ENCODE measurements around the gene AKAP11.

GRCh38 chr13:42331009-42331408 is 59.1 kb downstream of the AKAP11 start:
- TF ChIP-seq CTCF (IDR thresholded peaks at IDR 0.05; ENCODE audit: control extremely low read depth in 1 of 3, insufficient read depth in 1 of 3, low read depth in 1 of 3, low read length in 3 of 3) (no peak), ZNF274 (IDR thresholded peaks at IDR 0.05; ENCODE audit: borderline replicate concordance, extremely low read depth, low read length) (no peak), BCL11A (IDR thresholded peaks at IDR 0.05; ENCODE audit: low read depth in 2 of 2, low read length in 2 of 2) (no peak), POLR2AphosphoS5 (IDR thresholded peaks at IDR 0.05; ENCODE audit: low read depth, low read length) (no peak), EZH2 (IDR thresholded peaks at IDR 0.05; ENCODE audit: low read depth, low read length, severe bottlenecking) (no peak), EP300 (IDR thresholded peaks at IDR 0.05; ENCODE audit: borderline replicate concordance in 1 of 2, low read depth in 2 of 2, low read length in 2 of 2) (no peak), CEBPB (IDR thresholded peaks at IDR 0.05; ENCODE audit: low read depth, low read length) (no peak), SP1 (IDR thresholded peaks at IDR 0.05; ENCODE audit: low read depth, low read length) (no peak), TAF1 (IDR thresholded peaks at IDR 0.05; ENCODE audit: low read depth, low read length) (no peak), POLR2A (IDR thresholded peaks at IDR 0.05; ENCODE audit: control extremely low read depth in 1 of 2, low read depth in 2 of 2, low read length in 2 of 2) (no peak)
